C4-2B (cell line): ENCODE data around the gene SPTBN4.

Experiments used
- H3K27ac ChIP-seq: fragments of 450-650 bp; 2 replicates; pipeline ENCODE4 v1.5.1; 2017
- CTCF ChIP-seq: fragments of 450-650 bp; conservative IDR thresholded peaks from 2 replicates; pipeline ENCODE4 v1.5.1; 2017; ENCODE audit warnings: mild to moderate bottlenecking
- ZFX ChIP-seq: fragments of 450-650 bp; IDR thresholded peaks from 2 replicates; pipeline ENCODE4 v1.6.1; 2017

Gene SPTBN4

GRCh38 chr19:40567750-40568494 lies 101.1 kb downstream of the SPTBN4 start:
- TF ChIP-seq ZFX: no peak
- no peak for TF ChIP-seq CTCF

GRCh38 chr19:40570313-40571004 lies 103.7 kb downstream of the SPTBN4 start:
- TF ChIP-seq CTCF: no peak
- no peak for TF ChIP-seq ZFX
- H3K27ac ChIP-seq: peak overlapping the region; percentile 52

More at GRCh38 chr19:40567750-40568494, 101.1 kb downstream of the SPTBN4 start:
- no peak overlapping the region for H3K27ac ChIP-seq

GRCh38 chr19:40571005-40571318 lies 104.2 kb downstream of the SPTBN4 start:
- peak overlapping the region; percentile 12; the same call in 1 of the 2 replicates for H3K27ac ChIP-seq

GRCh38 chr19:40571831-40572495 lies 105.2 kb downstream of the SPTBN4 start:
- TF ChIP-seq ZFX: no peak
- no peak for TF ChIP-seq CTCF
- no peak overlapping the region for H3K27ac ChIP-seq

More at GRCh38 chr19:40571005-40571318, 104.2 kb downstream of the SPTBN4 start:
- TF ChIP-seq ZFX: no peak
- no peak for TF ChIP-seq CTCF

- H3K27ac ChIP-seq: no peak overlapping the region
- TF ChIP-seq ZFX (no peak), CTCF (no peak)
Measured at GRCh38 chr19:40575326-40575725, 108.5 kb downstream of the SPTBN4 start.

- peak overlapping the region; percentile 61 for H3K27ac ChIP-seq
Measured at GRCh38 chr19:40576151-40576584, 109.4 kb downstream of the SPTBN4 start.

More at GRCh38 chr19:40576151-40576584, 109.4 kb downstream of the SPTBN4 start:
- TF ChIP-seq ZFX: no peak
- no peak for TF ChIP-seq CTCF
